ENCODE data around the gene SLC2A9.

- TF ChIP-seq CTCF (IDR thresholded peaks at IDR 0.05): no peak
- no peak for TF ChIP-seq POLR2A (IDR thresholded peaks at IDR 0.05)
- no peak for TF ChIP-seq POLR2AphosphoS5 (IDR thresholded peaks at IDR 0.05)
These were observed 94.7 kb downstream of the SLC2A9 start for GRCh38 chr4:9926586-9926985.
